GM18499 (cell line): ENCODE measurements around the gene FAM200B.

Experiments
- ATAC-seq: cut with Tn5 transposase; IDR thresholded peaks from one replicate; pipeline ENCODE4 v1.9.1; 2021; ENCODE audit warnings: moderate number of reproducible peaks; ENCODE audit not compliant: insufficient read depth, unreplicated experiment

Gene FAM200B

DNA sequence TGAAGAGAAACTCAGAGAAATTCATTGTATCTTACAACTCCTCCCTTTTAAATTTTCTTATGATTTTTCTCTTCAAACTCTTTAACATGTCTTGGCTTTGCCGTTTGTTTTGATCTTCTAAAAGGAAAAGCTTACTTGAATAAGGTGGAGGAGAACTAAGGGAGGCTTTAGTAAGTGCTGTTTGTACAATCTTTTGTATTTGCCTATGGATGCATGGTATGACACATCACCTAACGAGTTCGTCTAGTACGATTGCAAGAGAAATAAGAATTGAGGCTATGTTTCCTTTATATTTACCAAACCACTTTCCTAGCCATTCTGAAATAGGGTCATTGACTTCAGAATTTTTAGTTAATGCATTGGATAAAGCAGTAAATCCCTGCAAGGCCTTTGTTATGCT, 12.8 kb downstream of the FAM200B start:
- no peak for ATAC-seq

DNA sequence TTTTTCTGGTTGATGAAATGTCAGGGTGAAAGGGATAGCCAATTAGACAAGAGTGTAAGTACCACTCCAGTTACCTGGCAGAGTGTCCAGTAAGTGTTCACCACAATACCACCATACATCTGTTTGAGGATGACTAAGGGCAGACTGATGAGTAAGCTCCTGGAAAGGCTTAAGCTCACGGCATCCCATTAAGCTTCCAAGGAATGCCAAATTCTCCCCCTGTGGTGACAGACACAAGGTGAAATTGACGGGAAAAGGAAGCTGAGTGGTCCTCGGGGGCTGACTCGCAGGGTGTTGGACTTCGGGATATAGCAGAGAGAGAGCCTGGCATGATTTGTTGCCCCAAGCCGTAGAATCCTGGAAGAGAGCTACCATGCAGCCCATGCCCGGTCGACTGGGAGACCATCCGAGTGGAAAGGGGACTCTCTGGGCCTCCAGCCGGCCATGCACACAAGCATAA, 13.6 kb downstream of the FAM200B start:
- ATAC-seq, result no peak

DNA sequence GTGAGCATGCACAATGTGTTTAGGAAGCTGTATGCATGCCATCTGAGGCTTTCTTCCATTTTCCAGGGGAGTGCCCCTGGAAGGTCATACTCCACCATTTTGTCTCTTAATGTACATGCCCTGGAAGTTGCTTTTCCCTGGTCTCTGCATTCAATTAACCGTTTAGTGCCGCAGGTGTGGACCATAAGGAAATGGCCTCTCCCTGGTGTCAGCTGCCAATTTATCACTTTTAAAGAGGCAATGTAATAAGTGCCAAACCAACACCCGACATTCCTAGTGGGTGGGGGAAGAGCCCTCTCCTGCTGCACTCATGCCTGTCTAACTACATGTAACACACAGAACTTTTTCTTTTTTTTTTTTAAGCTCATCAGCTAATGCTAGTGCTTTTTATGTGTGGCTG, 14.1 kb downstream of the FAM200B start:
- no peak for ATAC-seq

DNA sequence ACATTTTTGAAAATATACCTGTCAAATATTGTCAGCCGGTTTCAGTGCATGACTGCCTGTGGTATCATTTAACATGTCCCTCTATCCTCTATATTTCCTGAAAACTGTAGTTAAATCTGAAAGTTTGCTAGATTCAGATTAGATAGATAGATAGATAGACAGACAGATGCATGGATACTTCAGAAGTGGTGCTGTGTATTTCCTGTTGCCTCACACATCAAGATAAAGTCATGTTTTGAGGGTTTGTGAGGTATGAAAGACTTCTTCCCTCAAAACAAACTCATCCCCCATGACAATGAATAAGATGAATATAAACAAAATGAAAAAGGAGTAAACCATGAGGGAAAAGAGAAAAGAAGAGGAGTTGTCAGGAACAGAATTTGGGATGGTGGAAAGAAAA, 15.2 kb downstream of the FAM200B start:
- ATAC-seq, result no peak

DNA sequence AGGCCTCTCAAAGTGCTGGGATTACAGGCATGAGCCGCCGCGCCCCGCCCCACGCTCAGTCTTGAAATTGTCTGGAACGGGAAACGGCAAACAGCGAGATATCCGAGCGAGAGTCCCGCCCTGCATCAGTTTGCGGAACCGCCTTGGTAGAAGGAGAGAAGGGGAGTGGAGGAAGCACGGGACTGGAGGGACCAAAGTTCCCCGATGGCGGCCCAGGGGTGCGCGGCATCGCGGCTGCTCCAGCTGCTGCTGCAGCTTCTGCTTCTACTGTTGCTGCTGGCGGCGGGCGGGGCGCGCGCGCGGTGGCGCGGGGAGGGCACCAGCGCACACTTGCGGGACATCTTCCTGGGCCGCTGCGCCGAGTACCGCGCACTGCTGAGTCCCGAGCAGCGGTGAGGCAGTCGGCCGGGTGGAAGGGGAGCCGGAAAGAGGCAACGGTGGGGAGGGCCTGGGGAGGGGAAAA, 21.3 kb downstream of the FAM200B start, which contains the start of gene BST1:
Gene BST1, plus strand, starts transcription at position 125 of the 463 bp plus-strand sequence. Its CDS starts 80 bp downstream, at position 205.
- no peak for ATAC-seq

DNA sequence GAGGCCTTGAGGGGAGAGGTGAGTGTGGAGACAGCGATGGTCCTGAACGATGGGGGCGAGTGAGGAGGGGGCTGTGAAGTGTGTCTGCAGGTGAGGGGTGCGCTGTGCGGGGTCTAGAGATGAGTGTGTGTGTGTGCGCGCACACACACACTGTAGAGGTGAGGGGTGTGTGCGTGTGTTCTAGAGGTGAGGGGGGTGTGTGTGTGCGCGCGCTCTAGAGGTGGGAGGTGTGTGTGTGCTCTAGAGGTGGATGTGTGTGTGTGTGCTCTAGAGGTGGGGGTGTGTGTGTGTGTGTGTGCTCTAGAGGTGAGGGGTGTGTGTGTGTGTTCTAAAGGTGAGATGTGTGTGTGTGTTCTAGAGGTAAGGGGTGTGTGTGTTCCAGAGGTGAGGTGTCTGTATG, 21.8 kb downstream of the FAM200B start:
- no peak for ATAC-seq

DNA sequence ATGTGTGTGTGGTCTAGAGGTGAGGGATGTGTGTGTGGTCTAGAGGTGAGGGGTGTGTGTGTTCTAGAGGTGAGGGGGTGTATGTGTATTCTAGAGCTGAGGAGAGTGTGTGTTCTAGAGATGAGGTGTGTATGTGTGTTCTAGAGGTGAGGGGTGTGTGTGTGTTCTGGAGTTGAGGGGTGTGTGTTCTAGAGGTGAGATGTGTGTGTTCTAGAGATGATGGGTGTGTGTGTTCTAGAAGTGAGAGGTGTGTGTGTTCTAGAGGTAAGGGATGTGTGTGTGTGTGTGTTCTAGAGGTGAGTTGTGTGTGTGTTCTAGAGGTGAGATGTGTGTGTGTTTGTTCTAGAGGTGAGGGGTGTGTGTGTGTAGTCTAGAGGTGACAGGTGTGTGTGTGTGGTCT, 22.5 kb downstream of the FAM200B start:
- no peak for ATAC-seq

DNA sequence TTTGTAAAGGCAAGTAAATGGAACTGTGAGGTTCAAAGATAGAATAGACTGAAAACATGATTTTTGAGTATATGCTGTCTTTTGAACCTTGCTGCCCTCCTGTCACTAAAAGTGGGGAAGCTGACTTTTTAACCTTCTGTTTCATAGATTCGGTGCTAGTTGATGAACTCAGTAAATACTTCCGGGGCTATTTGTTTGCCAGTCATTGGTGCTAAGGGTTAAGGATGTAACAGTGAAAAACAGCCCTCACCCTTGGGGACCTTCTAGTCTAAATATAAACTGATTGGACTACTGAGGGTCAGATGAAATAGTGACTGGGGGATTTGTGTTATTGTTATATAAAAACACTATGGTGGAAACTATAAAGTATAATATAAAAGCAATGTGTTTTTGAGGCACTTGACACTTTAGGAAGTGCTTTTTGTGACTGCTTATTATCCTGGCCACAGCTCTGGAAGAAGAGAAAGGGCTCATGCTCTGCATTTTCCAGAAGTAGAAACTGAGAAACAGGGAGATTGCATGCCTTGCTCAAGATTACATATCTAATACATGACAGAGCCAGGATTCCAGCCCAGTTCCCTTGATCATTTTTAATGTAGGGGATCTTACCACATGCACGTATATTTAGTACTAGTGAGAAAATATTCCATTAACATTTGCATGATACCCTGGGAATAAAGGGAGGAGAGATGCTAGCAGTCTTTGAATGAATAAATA, 25.2 kb downstream of the FAM200B start:
- ATAC-seq, result no peak

DNA sequence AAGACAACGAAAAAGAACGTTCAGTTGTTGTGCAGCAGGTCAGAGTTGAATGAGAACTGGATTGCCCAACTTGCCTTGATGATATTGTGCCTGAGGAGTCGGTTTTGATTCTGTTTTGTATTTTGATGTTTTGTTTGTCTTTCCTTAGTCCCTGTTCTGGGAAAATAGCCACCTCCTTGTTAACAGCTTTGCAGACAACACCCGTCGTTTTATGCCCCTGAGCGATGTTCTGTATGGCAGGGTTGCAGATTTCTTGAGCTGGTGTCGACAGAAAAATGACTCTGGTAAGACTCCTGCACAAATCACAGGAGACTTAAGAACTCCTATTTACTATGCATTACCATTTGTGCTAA, 25.7 kb downstream of the FAM200B start:
- no peak for ATAC-seq

DNA sequence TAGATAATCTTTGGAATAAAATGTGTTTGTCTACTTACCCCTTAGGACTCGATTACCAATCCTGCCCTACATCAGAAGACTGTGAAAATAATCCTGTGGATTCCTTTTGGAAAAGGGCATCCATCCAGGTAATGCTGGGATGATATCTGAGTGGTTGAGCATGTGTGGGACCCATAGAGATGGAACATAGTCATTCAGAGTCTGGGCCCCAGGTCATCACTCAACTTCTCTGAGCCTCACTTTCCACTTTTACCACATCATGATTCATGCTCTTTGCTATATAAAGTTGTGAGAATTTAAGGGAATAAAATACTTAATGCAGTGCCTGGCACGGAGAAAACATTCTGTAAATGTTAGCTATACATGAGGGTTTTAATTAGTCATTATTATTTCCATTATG, 30.1 kb downstream of the FAM200B start:
- ATAC-seq, result no peak

DNA sequence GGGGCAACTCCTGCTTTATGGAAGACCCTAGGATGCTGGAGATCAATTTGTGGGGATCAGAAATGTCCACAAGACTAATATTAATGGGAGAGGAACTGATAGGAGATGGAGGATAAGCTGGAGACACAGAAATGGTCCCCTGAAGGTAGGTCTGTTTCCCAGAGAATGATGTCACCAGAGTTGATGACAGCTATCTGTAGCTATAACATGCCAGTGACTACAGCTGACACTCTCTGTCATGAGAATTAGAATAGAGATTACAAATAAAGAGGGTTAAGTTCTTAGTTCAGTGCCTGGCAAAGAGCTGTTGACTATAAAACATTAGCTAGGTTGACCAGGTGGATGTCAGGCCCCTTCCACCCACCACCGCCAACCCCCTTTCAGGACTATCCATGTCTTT, 30.6 kb downstream of the FAM200B start:
- no peak for ATAC-seq

DNA sequence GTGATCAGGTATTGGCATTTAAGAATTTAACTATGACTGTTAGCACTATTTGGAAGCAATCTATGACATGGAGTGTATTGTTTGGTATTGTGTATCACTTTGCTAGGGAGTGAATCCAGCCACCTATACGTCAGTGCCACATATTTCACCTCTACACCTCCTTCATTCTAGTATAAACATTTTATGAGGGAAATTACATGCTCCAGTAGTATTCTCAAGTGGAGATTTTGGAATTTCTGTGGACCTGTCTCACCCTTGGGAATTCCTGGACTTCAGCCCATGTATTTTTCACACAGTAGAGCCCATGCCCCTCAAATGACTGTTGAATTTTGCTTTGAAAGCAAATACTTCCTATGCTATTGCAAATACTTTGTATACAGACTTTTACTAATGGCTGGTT, 32.5 kb downstream of the FAM200B start:
- no peak for ATAC-seq

DNA sequence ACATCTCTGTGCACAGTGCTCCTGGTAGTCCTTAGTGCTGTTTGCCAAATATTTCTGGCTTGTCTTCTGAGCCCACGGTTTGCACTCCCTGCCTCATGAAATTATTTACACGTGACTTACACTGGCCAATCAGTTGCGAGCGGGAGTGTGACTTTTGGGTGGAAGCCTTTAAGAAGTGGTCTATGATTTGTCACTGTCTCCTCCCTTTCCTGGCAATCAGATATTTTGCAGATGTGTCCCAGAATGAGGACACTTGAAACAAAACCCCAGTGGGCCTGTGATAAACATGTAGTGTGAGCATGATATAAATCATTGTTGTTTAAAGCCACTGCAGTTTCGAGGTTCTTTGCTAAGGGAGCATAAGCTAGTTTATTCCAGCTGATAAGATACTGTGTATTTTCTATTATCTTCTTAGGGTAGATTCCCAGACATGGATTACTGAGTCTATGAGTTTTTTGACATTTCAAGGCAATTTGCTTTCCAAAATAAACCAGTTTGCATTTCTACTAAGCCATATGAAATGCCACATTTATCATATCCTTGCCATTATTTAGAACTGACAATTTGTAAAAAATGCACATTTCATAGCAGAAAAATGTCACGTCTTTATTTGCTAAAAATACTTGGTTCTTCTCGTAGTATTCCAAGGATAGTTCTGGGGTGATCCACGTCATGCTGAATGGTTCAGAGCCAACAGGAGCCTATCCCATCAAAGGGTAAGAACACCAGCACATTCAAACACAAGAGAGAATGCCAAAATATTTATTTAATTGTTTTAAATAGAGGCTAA, 33.2 kb downstream of the FAM200B start:
- ATAC-seq, result no peak

DNA sequence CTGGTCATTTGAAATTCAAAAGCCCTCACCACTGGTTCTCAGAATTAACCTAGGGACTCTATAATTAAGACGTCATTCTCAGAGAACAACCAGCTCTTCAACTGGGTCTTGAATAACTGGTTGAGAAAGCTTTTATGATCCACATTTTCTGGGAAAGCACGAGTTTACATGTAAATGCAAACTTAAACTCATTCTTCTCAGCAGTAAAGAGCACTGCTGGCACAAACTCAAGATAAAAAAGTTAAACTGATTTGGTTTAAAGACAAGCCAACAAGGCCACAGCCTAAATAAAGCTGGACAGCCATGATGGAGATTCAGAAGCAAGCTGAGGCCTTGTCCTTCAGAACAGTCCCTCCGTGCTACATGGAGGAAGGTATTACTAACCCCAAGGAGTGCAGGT, 34.5 kb downstream of the FAM200B start:
- no peak for ATAC-seq

DNA sequence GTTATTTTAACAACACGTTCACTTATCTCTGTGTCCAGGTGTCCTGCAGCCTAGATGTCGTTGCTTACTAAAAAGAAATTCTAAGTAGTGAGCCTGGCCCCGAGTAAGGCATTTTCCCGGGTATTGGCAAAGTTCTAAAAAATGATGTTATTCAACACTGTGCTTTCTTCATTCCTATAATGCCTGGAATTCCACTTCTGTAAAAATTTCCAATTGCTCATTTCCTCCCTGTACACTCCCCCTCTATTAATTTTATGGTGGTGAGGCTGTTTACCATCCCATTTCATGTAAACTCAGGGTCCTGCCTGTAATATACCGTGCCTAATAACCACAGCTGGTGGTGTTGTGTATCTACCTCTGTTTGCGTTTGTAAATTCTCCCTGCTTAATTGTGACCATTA, 35.5 kb downstream of the FAM200B start:
- ATAC-seq, result no peak

DNA sequence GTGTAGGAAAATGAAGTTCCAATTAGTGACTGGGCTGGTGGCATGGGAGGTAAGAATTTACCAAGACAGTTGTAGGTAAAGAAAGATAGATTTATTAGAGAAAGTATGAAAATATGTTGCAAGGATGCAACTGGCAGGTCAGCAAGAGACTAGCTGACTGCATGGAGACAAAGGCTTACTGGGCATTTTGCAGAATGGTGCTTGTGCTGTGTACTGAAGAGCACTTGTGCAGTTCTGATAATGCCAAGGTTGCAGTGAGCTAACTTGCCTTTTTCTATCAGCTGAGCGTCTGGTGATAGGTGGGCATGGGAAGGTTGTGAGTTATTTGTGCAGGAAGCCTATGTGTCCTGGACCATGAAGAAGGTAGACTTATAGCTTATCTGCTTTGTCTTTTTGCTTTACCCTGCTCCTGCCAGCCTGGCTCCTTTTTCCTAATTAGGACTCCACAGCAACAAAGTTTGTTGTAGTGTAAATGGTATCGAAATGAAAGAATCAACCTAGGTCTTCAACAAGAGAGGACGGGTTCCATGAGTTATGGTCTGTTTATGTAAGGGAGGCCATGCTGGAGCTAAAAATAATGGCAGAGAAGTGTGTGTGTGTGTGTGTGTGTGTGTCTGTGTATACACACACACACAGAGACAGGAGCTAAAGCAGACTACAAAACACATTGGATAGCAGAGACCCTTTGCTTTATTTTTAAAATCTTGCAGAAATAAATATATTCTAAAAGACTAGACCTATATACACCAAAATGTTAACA, 36.2 kb downstream of the FAM200B start:
- no peak for ATAC-seq

DNA sequence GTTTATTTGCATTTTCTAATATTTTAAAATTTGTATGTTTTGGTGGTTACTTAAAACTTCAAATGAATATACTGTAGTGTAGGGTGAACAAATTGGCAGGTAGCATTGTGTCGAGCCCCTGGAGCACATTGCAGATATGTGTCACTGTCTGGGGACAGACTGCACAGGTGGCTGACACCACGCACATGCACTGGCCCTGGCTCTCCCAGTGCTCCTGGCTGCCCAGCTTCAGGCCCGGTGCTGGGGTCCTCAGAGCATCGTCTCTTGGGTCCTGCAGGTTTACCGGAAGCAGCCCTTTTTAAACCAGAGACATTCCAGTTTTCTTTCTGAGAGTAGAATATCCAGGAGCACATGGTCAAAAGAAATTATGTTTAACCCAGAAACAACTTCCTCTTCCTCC, 36.8 kb downstream of the FAM200B start:
- ATAC-seq, result no peak

DNA sequence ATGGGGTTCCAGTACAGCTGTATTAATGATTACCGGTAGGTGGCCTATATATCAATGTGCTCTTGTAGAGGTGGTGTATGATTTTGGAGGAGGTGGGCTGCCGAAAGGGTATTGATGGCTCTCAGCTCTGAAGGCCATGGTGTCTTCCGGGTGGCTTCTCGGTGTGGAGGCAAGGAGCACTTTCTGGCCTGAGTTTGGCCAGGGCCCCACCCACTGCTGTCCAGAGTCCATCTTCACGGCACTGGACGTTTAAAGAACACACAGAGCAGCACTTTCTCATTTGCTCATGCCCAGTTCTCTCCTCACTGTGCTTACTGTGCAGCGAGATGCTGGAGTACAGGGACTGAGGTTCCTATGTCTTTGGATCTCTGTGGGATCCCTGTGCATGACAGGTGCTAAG, 37.3 kb downstream of the FAM200B start:
- ATAC-seq, result no peak

DNA sequence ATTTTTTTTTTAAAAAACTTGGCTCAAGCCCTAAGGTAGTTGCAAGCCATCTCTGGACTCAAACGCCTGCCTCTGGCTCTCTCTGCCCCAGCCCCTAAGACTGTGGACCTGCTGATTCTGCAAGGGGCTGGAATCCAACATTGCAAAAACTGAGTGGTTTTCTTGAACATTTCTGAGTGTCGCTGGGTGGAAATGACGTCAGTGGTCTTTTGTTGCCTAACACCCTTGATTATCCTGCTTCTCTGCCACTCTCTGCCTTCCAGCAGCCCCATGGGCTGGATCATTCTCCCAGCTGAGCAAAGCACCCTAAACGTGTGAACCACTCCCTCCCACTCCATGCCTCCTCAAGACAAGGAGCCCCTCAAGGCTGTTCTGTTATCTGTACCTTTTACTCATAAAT, 37.9 kb downstream of the FAM200B start:
- no peak for ATAC-seq

DNA sequence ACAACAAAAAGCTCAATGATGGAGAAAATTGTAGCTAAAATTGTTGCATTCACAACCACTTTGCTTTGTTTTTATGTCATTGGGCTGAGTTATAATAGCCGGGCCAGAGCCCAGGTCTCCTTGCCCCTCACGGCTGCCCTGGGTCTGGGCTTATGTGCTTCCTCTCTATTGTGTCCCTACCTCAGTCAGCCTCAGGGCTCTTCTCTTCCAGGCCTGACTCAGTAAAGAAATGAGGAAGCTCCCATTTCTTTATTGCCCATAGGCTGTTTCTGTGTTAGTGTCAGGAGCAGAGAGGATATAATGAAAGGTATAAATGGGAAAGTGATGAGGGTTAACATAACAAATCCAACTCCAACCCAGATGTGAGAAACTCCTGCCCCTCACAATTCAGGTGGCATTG, 39.2 kb downstream of the FAM200B start:
- no peak for ATAC-seq

DNA sequence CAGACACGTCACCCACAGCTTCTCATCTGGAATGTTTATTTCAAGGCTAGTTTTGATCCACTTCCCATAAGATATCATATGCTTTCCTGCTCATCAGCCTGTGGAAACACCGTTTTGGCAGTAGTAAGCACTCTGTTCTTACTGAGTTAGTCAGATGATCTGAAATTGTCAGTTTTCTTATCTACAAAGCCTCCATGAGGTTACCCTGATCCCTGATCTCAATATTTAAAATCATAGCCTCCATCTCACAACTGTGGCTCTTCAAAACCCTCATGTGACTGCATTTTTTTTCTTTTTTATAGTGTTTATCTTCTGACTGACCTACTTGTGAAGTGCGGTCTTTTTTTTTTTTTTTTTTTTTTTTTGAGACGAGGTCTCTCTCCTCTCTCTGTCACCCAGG, 44.0 kb downstream of the FAM200B start:
- no peak for ATAC-seq
